ENCODE data around the gene MKNK1. TPM values are rescaled to one million over a fixed set of nuclear protein-coding genes. Genes with fewer than 3 reads are reported as not detected.

Gene MKNK1
- total RNA-seq, 1 experiment from 2014 or later, result 22.7 TPM

DNA sequence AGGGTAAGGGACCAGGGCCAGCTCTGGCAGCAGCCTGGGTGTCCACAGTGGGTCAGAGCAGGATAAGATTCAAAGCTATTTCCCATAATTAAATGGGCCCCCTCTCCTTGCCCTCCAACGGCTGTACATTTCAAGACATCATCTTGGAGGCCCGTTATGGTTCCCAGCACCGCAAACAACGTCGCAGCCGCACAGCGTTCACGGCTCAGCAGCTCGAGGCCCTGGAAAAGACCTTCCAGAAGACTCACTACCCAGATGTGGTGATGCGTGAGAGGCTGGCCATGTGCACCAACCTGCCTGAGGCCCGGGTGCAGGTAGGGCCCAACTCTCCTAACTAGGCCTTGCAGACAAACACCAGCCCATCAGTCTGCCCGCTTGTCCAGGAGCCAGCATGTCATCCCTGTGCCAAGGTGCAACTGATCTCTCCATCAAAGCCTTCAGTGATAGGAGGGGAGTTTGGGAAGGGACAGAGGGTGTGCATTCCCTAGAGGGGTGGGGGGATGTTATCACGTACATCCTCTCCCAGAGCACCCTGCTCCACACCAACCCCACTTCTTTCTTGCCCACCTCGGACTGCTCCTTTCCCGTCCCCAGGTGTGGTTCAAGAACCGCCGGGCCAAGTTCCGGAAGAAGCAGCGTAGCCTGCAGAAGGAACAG is 93.6 kb downstream of the MKNK1 start:
- H3K36me3 Mint-ChIP-seq (ENCODE audit: insufficient read depth, unreplicated experiment), result no peaks in the 10 kb centered on the region

DNA sequence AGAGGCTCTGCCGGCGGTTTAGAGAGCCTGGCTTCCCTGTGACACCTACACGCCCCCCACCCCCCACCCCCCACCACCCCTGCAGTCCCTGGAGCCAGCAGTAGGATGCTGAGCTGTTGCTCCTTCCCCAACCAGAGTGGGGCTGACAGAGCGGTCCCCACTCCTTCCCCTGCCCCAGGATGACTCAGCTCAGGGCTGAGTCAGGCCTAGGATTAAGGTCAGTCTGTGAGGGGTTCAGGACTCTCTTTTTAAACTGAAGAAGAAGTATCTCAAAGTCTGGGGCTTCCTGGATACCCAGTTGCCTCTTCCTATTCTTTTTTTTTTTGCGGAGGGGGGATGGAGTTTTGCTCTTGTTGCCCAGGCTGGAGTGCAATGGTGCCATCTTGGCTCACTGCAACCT is 95.3 kb downstream of the MKNK1 start:
- H3K27me3 Mint-ChIP-seq (ENCODE audit: insufficient read depth, unreplicated experiment), result no peaks in the 10 kb centered on the region
- H3K36me3 Mint-ChIP-seq (ENCODE audit: insufficient read depth, unreplicated experiment), result no peaks in the 10 kb centered on the region
- no peak overlapping the region for H3K27ac Mint-ChIP-seq (ENCODE audit: unreplicated experiment)
- no peak overlapping the region for H3K4me3 Mint-ChIP-seq (ENCODE audit: unreplicated experiment)
- intact Hi-C loops (cut with micrococcal nuclease; ENCODE audit: unreplicated experiment), result no loop called here
- H3K4me3 ChIP-seq (ENCODE audit: low read depth, low read length), result no peak overlapping the region
- no peak for DNase-seq
- POLR2A ChIA-PET, result no interaction called here
- no peaks in the 10 kb centered on the region for H3K9me3 ChIP-seq
- no peaks in the 10 kb centered on the region for H3K36me3 ChIP-seq (ENCODE audit: control insufficient read depth, insufficient read depth, low read length)
- no TSS peak for BruUV-seq (replicated peaks)
- CTCF ChIA-PET, result interaction anchor here (0.6 kb wide), 1 partner anchor 216 kb away, joined by 4 read pairs; no protein-coding TSS in a partner anchor
- no peaks in the 10 kb centered on the region for H3K4me1 ChIP-seq
- H3K9me3 Mint-ChIP-seq (ENCODE audit: unreplicated experiment), result no peaks in the 10 kb centered on the region
- H3K27me3 ChIP-seq (replicated peaks; ENCODE audit: control insufficient read depth, insufficient read depth, low read length), result no peaks in the 10 kb centered on the region
- H3K4me1 Mint-ChIP-seq (ENCODE audit: low read depth, unreplicated experiment), result no peaks in the 10 kb centered on the region
- TF ChIP-seq, protein P1, sequence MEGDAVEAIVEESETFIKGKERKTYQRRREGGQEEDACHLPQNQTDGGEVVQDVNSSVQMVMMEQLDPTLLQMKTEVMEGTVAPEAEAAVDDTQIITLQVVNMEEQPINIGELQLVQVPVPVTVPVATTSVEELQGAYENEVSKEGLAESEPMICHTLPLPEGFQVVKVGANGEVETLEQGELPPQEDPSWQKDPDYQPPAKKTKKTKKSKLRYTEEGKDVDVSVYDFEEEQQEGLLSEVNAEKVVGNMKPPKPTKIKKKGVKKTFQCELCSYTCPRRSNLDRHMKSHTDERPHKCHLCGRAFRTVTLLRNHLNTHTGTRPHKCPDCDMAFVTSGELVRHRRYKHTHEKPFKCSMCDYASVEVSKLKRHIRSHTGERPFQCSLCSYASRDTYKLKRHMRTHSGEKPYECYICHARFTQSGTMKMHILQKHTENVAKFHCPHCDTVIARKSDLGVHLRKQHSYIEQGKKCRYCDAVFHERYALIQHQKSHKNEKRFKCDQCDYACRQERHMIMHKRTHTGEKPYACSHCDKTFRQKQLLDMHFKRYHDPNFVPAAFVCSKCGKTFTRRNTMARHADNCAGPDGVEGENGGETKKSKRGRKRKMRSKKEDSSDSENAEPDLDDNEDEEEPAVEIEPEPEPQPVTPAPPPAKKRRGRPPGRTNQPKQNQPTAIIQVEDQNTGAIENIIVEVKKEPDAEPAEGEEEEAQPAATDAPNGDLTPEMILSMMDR (IDR thresholded peaks at IDR 0.05; ENCODE audit: insufficient read depth in 1 of 2, low read depth in 1 of 2, low read length in 1 of 2, severe bottlenecking in 1 of 2, unreplicated experiment in 1 of 2), result no peak

More for the DNA sequence above, 93.6 kb downstream of the MKNK1 start:
- Histone ChIP-seq H3K9me3 (no peaks in the 10 kb centered on the region), H3K36me3 (ENCODE audit: control insufficient read depth, insufficient read depth, low read length) (no peaks in the 10 kb centered on the region), H3K4me3 (ENCODE audit: low read depth, low read length) (no peak overlapping the region), H3K4me1 (no peaks in the 10 kb centered on the region), H3K27me3 (replicated peaks; ENCODE audit: control insufficient read depth, insufficient read depth, low read length) (no peaks in the 10 kb centered on the region)
- no TSS peak for BruUV-seq (replicated peaks)
- DNase-seq, result no peak
- ChIA-PET CTCF (no interaction called here), POLR2A (no interaction called here)
- no peak overlapping the region for H3K4me3 Mint-ChIP-seq (ENCODE audit: unreplicated experiment)
- no peaks in the 10 kb centered on the region for H3K27me3 Mint-ChIP-seq (ENCODE audit: insufficient read depth, unreplicated experiment)
- TF ChIP-seq, protein P1 (IDR thresholded peaks at IDR 0.05; ENCODE audit: insufficient read depth in 1 of 2, low read depth in 1 of 2, low read length in 1 of 2, severe bottlenecking in 1 of 2, unreplicated experiment in 1 of 2), result no peak
- no peaks in the 10 kb centered on the region for H3K4me1 Mint-ChIP-seq (ENCODE audit: low read depth, unreplicated experiment)
- intact Hi-C loops (cut with micrococcal nuclease; ENCODE audit: unreplicated experiment), result no loop called here
- no peak overlapping the region for H3K27ac Mint-ChIP-seq (ENCODE audit: unreplicated experiment)
- no peaks in the 10 kb centered on the region for H3K9me3 Mint-ChIP-seq (ENCODE audit: unreplicated experiment)

Other genes with a start within 250 kb of the MKNK1 start
- 29.1 and 30.9 TPM in 2 replicates for gene FAAH, start 210.0 kb downstream of the MKNK1 start, total RNA-seq (2022)
- 0.16 TPM in 1 of 2 replicates, not detected in the other for gene DMBX1, start 114.4 kb downstream of the MKNK1 start, total RNA-seq (2022)
- gene KNCN, start 52.6 kb downstream of the MKNK1 start, total RNA-seq (2022), result not detected in 2 replicates
- 1.6 and 2.1 TPM in 2 replicates for gene MOB3C, start 12.5 kb upstream of the MKNK1 start, total RNA-seq (2022)
- gene ATPAF1, start 64.1 kb upstream of the MKNK1 start, total RNA-seq (2022), result 26.9 and 31.7 TPM in 2 replicates
- gene TEX38, start 67.6 kb upstream of the MKNK1 start, total RNA-seq (2022), result not detected in 2 replicates
- gene EFCAB14, start 114.8 kb upstream of the MKNK1 start, total RNA-seq (2022), result 60.3 and 61.6 TPM in 2 replicates
- not detected in 2 replicates for gene CYP4B1, start 194.8 kb upstream of the MKNK1 start, total RNA-seq (2022)